GM23338 (cell line): ENCODE results near the gene BEND7. TPM values are rescaled to one million over a fixed set of nuclear protein-coding genes. Genes with fewer than 3 reads are reported as not detected.
"Not testable (repeated sequence)": the region's sequence is repeated elsewhere in the genome, so short reads cannot be mapped to it uniquely, and the experiment has no call there.

ENCODE experiments used
- ATAC-seq: fragments of 200-7000 bp; cut with Tn5 transposase; 3 replicates; pipeline ENCODE4 v1.9.1; 2020
- DNase-seq: peaks from one replicate; pipeline ENCODE4 v3.0.0-alpha.2; 2015; ENCODE audit warnings: low spot score
- H2AFZ ChIP-seq: fragments of 200-600 bp; sonication (generic); 2 replicates; pipeline ENCODE4 v1.8.0; 2016; ENCODE audit warnings: antibody characterized with exemption, mild to moderate bottlenecking, moderate library complexity
- H3F3A ChIP-seq: fragments of 200-600 bp; sonication (generic); replicated peaks from 2 replicates; pipeline ENCODE4 v1.8.0; 2017; ENCODE audit warnings: antibody characterized with exemption, mixed run types, low read depth
- H3K27ac ChIP-seq: fragments of 200-600 bp; sonication (generic); 2 replicates; pipeline ENCODE4 v1.6.1; 2016; ENCODE audit warnings: low read depth
- H3K27me3 ChIP-seq: fragments of 200-600 bp; sonication (generic); 2 replicates; pipeline ENCODE4 v1.8.0; 2016; ENCODE audit warnings: mild to moderate bottlenecking, mixed run types, moderate library complexity; ENCODE audit not compliant: insufficient read depth
- H3K36me3 ChIP-seq: fragments of 200-600 bp; sonication (generic); 2 replicates; pipeline ENCODE4 v1.8.0; 2016; ENCODE audit warnings: mild to moderate bottlenecking; ENCODE audit not compliant: insufficient read depth
- H3K4me1 ChIP-seq: fragments of 200-600 bp; sonication (generic); 2 replicates; pipeline ENCODE4 v1.8.0; 2016; ENCODE audit warnings: mild to moderate bottlenecking, moderate library complexity; ENCODE audit not compliant: insufficient read depth
- H3K4me2 ChIP-seq: fragments of 200-600 bp; sonication (generic); 2 replicates; pipeline ENCODE4 v1.7.1; 2017; ENCODE audit warnings: mixed run types
- H3K4me3 ChIP-seq: fragments of 200-600 bp; sonication (generic); 2 replicates; pipeline ENCODE4 v1.6.1; 2016; ENCODE audit warnings: mixed run types
- H3K79me2 ChIP-seq: fragments of 200-600 bp; sonication (generic); replicated peaks from 2 replicates; pipeline ENCODE4 v1.8.0; 2017; ENCODE audit warnings: mild to moderate bottlenecking; ENCODE audit not compliant: insufficient read depth
- H3K9me2 ChIP-seq: fragments of 200-600 bp; sonication (generic); 2 replicates; pipeline ENCODE4 v1.8.0; 2017; ENCODE audit not compliant: insufficient read depth
- H4K20me1 ChIP-seq: fragments of 200-600 bp; sonication (generic); replicated peaks from 2 replicates; pipeline ENCODE4 v1.8.0; 2017; ENCODE audit warnings: mild to moderate bottlenecking; ENCODE audit not compliant: insufficient read depth
- H3K27ac Mint-ChIP-seq: 2 replicates; pipeline ENCODE4 v1.8.0; 2020; ENCODE audit warnings: inconsistent platforms, mild to moderate bottlenecking, moderate library complexity, mixed read lengths
- H3K27me3 Mint-ChIP-seq: 3 replicates; pipeline ENCODE4 v1.8.0; 2022; ENCODE audit warnings: low read depth, mild to moderate bottlenecking, moderate library complexity, mixed read lengths, inconsistent platforms; ENCODE audit not compliant: insufficient read depth, poor library complexity
- H3K36me3 Mint-ChIP-seq: 3 replicates; pipeline ENCODE4 v1.8.0; 2021; ENCODE audit warnings: low read depth, mild to moderate bottlenecking, inconsistent platforms, moderate library complexity, mixed read lengths
- H3K4me1 Mint-ChIP-seq: 3 replicates; pipeline ENCODE4 v1.8.0; 2020; ENCODE audit warnings: mild to moderate bottlenecking, inconsistent platforms, mixed read lengths
- H3K4me3 Mint-ChIP-seq: 3 replicates; pipeline ENCODE4 v1.8.0; 2021; ENCODE audit warnings: moderate library complexity, mild to moderate bottlenecking, inconsistent platforms, mixed read lengths
- H3K9me3 Mint-ChIP-seq: 3 replicates; pipeline ENCODE4 v1.8.0; 2020; ENCODE audit warnings: moderate library complexity, mild to moderate bottlenecking, inconsistent platforms, mixed read lengths
- CREB1 ChIP-seq: fragments of 250-450 bp; sonication (Bioruptor Pico); IDR thresholded peaks from 2 replicates; pipeline ENCODE4 v1.5.0; 2020; ENCODE audit warnings: low read depth, mild to moderate bottlenecking, moderate library complexity
- ETS1 ChIP-seq: IDR thresholded peaks from 2 replicates; pipeline ENCODE4 v1.6.1; 2016; ENCODE audit warnings: antibody characterized with exemption
- EZH2 ChIP-seq: fragments of 200-600 bp; sonication (generic); IDR thresholded peaks from one replicate; pipeline ENCODE4 v1.8.0; 2017; ENCODE audit warnings: antibody characterized with exemption, mild to moderate bottlenecking, low read depth; ENCODE audit not compliant: unreplicated experiment
- JUNB ChIP-seq: IDR thresholded peaks from one replicate; pipeline ENCODE4 v1.6.1; 2016; ENCODE audit warnings: antibody characterized with exemption; ENCODE audit not compliant: unreplicated experiment
- NANOG ChIP-seq: IDR thresholded peaks from 2 replicates; pipeline ENCODE4 v1.6.1; 2016; ENCODE audit warnings: antibody characterized with exemption, borderline replicate concordance
- POLR2AphosphoS5 ChIP-seq: IDR thresholded peaks from 2 replicates; pipeline ENCODE4 v1.6.1; 2016; ENCODE audit warnings: antibody characterized with exemption, low read depth
- STAT1 ChIP-seq: IDR thresholded peaks from one replicate; pipeline ENCODE4 v1.6.1; 2016; ENCODE audit warnings: antibody characterized with exemption; ENCODE audit not compliant: unreplicated experiment
- ZNF114 ChIP-seq: fragments of 250-450 bp; sonication (Bioruptor Pico); IDR thresholded peaks from 2 replicates; pipeline ENCODE4 v1.5.0; 2020; ENCODE audit warnings: mild to moderate bottlenecking, moderate library complexity
- ZNF331 ChIP-seq: fragments of 250-450 bp; sonication (Bioruptor Pico); IDR thresholded peaks from 2 replicates; pipeline ENCODE4 v1.5.0; 2020; ENCODE audit warnings: low read depth, mild to moderate bottlenecking, moderate library complexity
- polyA plus RNA-seq: library from polyadenylated mRNA; unstranded; fragments of >200 nt; fragmentation: Nextera tagmentation; extraction: Ambion mirVana; gene quantifications from 2 replicates; pipeline ENCODE4 v1.2.1, GENCODE V29; 2016
- total RNA-seq: library from RNA; depleted of rRNA; stranded (reverse); fragments of >200 nt; shearing (Covaris generic); gene quantifications from 2 replicates; pipeline ENCODE4 v1.2.3, GENCODE V29; 2014
- TF ChIP-seq, protein P1 (sequence below): IDR thresholded peaks from one replicate; pipeline ENCODE4 v1.6.1; 2018; ENCODE audit warnings: antibody characterized with exemption; ENCODE audit not compliant: unreplicated experiment
- TF ChIP-seq, protein P2 (sequence below), 2 experiments: fragments of 200-600 bp in 1 of 2; sonication (generic) in 1 of 2; conservative IDR thresholded peaks; 2 replicates each; pipeline versions ENCODE4 v1.5.1 to v1.6.1; 2016 to 2017; ENCODE audit warnings: antibody characterized with exemption in 2 of 2, low read depth in 2 of 2, mild to moderate bottlenecking in 2 of 2, moderate library complexity in 1 of 2

The BEND7 gene
- total and polyA plus RNA-seq, 2 experiments from 2014 or later = 3.1 to 9.6 TPM

GRCh38 chr10:13437026-13437555 is 91.7 kb downstream of the BEND7 start:
- H3K4me1 Mint-ChIP-seq = peaks cover 19% of the 10 kb centered on the region
- ATAC-seq (no peak), DNase-seq (no peak)
- Histone ChIP-seq H3K9me2 (no peaks in the 10 kb centered on the region), H3K4me1 (no peaks in the 10 kb centered on the region), H3K27ac (no peak overlapping the region), H3K27me3 (peaks cover 33% of the 10 kb centered on the region), H2AFZ (no peak overlapping the region), H3K36me3 (no peaks in the 10 kb centered on the region), H3K4me3 (no peak overlapping the region), H4K20me1 (no peaks in the 10 kb centered on the region), H3K79me2 (no peaks in the 10 kb centered on the region), H3K4me2 (no peak overlapping the region), H3F3A (no peaks in the 10 kb centered on the region)
- no peak overlapping the region for H3K27ac Mint-ChIP-seq
- H3K36me3 Mint-ChIP-seq = no peaks in the 10 kb centered on the region
- H3K27me3 Mint-ChIP-seq = peaks cover 25% of the 10 kb centered on the region
- TF ChIP-seq POLR2AphosphoS5 = no peak
- TF ChIP-seq JUNB = no peak
- H3K4me3 Mint-ChIP-seq = no peak overlapping the region
- H3K9me3 Mint-ChIP-seq = no peaks in the 10 kb centered on the region

DNA sequence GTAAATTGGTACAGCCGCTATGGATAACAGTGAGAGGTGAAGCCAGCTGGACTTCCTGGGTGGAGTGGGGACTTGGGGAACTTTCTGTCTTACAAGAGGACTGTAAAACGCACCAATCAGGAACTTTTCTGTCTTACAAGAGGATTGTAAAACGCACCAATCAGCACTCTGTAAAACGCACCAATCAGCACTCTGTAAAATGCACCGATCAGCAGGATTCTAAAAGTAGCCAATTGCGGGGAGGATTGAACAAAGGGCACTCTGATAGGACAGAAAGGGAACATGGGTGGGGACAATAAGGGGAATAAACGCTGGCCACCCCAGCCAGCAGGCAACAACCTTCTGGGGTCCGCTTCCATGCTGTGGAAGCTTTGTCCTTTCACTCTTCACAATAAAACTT is 100.9 kb downstream of the BEND7 start:
- H3K27ac ChIP-seq, H3K9me3 Mint-ChIP-seq, H3K9me2 ChIP-seq, H3K27ac Mint-ChIP-seq, H3K27me3 Mint-ChIP-seq, H3K79me2 ChIP-seq, H3F3A ChIP-seq, H4K20me1 ChIP-seq, H2AFZ ChIP-seq, H3K27me3 ChIP-seq, H3K36me3 ChIP-seq, H3K4me2 ChIP-seq, H3K4me3 ChIP-seq, H3K4me1 Mint-ChIP-seq, H3K36me3 Mint-ChIP-seq, H3K4me3 Mint-ChIP-seq, H3K4me1 ChIP-seq, ATAC-seq, DNase-seq: not testable (repeated sequence)

DNA sequence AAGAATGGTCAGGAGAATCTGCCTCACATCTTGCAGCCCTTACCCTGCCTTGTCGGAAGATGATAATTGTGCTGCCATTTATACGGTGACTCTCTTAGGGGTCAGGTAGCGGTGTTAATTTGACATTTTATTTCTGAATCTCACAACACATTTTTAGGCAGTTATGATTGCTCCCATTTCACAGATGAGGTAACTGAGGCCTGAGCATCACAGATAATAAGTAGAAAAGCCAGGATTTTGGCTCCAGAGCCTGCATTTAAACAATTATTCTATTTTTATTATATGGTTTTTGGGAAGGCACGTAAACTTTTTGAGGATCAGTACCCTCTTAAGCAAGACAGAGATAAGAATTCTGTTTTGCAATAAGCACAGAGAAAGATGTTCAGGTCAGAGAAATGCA is 103.4 kb downstream of the BEND7 start:
- Mint-ChIP-seq H3K27ac (no peak overlapping the region), H3K27me3 (peaks cover 5% of the 10 kb centered on the region), H3K9me3 (no peaks in the 10 kb centered on the region), H3K36me3 (no peaks in the 10 kb centered on the region), H3K4me1 (no peaks in the 10 kb centered on the region; the same call in 2 of the 3 replicates), H3K4me3 (no peak overlapping the region)
- no peak for TF ChIP-seq NANOG
- TF ChIP-seq EZH2 = no peak
- TF ChIP-seq ETS1 = no peak
- TF ChIP-seq STAT1 = no peak
- no peak for TF ChIP-seq CREB1
- TF ChIP-seq, protein P1, sequence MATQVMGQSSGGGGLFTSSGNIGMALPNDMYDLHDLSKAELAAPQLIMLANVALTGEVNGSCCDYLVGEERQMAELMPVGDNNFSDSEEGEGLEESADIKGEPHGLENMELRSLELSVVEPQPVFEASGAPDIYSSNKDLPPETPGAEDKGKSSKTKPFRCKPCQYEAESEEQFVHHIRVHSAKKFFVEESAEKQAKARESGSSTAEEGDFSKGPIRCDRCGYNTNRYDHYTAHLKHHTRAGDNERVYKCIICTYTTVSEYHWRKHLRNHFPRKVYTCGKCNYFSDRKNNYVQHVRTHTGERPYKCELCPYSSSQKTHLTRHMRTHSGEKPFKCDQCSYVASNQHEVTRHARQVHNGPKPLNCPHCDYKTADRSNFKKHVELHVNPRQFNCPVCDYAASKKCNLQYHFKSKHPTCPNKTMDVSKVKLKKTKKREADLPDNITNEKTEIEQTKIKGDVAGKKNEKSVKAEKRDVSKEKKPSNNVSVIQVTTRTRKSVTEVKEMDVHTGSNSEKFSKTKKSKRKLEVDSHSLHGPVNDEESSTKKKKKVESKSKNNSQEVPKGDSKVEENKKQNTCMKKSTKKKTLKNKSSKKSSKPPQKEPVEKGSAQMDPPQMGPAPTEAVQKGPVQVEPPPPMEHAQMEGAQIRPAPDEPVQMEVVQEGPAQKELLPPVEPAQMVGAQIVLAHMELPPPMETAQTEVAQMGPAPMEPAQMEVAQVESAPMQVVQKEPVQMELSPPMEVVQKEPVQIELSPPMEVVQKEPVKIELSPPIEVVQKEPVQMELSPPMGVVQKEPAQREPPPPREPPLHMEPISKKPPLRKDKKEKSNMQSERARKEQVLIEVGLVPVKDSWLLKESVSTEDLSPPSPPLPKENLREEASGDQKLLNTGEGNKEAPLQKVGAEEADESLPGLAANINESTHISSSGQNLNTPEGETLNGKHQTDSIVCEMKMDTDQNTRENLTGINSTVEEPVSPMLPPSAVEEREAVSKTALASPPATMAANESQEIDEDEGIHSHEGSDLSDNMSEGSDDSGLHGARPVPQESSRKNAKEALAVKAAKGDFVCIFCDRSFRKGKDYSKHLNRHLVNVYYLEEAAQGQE = no peak
- TF ChIP-seq, protein P2, sequence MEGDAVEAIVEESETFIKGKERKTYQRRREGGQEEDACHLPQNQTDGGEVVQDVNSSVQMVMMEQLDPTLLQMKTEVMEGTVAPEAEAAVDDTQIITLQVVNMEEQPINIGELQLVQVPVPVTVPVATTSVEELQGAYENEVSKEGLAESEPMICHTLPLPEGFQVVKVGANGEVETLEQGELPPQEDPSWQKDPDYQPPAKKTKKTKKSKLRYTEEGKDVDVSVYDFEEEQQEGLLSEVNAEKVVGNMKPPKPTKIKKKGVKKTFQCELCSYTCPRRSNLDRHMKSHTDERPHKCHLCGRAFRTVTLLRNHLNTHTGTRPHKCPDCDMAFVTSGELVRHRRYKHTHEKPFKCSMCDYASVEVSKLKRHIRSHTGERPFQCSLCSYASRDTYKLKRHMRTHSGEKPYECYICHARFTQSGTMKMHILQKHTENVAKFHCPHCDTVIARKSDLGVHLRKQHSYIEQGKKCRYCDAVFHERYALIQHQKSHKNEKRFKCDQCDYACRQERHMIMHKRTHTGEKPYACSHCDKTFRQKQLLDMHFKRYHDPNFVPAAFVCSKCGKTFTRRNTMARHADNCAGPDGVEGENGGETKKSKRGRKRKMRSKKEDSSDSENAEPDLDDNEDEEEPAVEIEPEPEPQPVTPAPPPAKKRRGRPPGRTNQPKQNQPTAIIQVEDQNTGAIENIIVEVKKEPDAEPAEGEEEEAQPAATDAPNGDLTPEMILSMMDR (conservative IDR thresholded peaks at IDR 0.05; ENCODE audit: low read depth in 2 of 2) = no peak
- TF ChIP-seq JUNB = no peak
- no peak for TF ChIP-seq ZNF331 (CRISPR knock-in tag)
- no peak for TF ChIP-seq ZNF114 (CRISPR knock-in tag)
- Histone ChIP-seq H3K79me2 (no peaks in the 10 kb centered on the region), H3K4me1 (no peaks in the 10 kb centered on the region), H3K27me3 (no peaks in the 10 kb centered on the region), H4K20me1 (no peaks in the 10 kb centered on the region), H3K27ac (no peak overlapping the region), H3K9me2 (no peaks in the 10 kb centered on the region), H2AFZ (no peak overlapping the region), H3K4me3 (no peak overlapping the region), H3K36me3 (no peaks in the 10 kb centered on the region; the same call in 1 of the 2 replicates), H3F3A (no peaks in the 10 kb centered on the region), H3K4me2 (no peak overlapping the region)
- ATAC-seq (no peak), DNase-seq (no peak)
